HK-2 (cell line): ENCODE results near the gene NYAP1.
A peak's percentile ranks its signal among the peaks of the same experiment; 100 is the strongest.
"Not testable (repeated sequence)": the region's sequence is repeated elsewhere in the genome, so short reads cannot be mapped to it uniquely, and the experiment has no call there.

Source experiments
- DNase-seq: peaks from one replicate; pipeline ENCODE4 v3.0.0-alpha.2; 2018; ENCODE audit not compliant: unreplicated experiment

NYAP1 gene

GRCh38 chr7:100483722-100484672, at the start of gene NYAP1:
Gene NYAP1, plus strand, starts transcription at chr7:100483927. Its CDS starts 1,385 bp downstream, at chr7:100485312.
- DNase-seq, result no peak

- DNase-seq, result no peak
Observed at GRCh38 chr7:100434297-100435144, 49.2 kb upstream of the NYAP1 start.

GRCh38 chr7:100435401-100436304, 48.1 kb upstream of the NYAP1 start:
- DNase-seq, result peak; percentile 64

- no peak for DNase-seq
Observed at GRCh38 chr7:100437150-100438100, 46.3 kb upstream of the NYAP1 start.

GRCh38 chr7:100438172-100438571, 45.6 kb upstream of the NYAP1 start:
- no peak for DNase-seq

GRCh38 chr7:100438731-100439130, 45.0 kb upstream of the NYAP1 start:
- DNase-seq, result not testable (repeated sequence)

GRCh38 chr7:100439244-100439643, 44.5 kb upstream of the NYAP1 start:
- not testable (repeated sequence) for DNase-seq

- DNase-seq, result no peak
Observed at GRCh38 chr7:100441641-100442535, 41.8 kb upstream of the NYAP1 start.

GRCh38 chr7:100443096-100443840, 40.5 kb upstream of the NYAP1 start:
- DNase-seq, result no peak

GRCh38 chr7:100444311-100445278, 39.1 kb upstream of the NYAP1 start:
- peak; percentile 59 for DNase-seq

GRCh38 chr7:100446040-100446439, 37.7 kb upstream of the NYAP1 start:
- DNase-seq, result no peak

- not testable (repeated sequence) for DNase-seq
Observed at GRCh38 chr7:100447363-100447762, 36.4 kb upstream of the NYAP1 start.

GRCh38 chr7:100449190-100449795, 34.4 kb upstream of the NYAP1 start:
- no peak for DNase-seq

- no peak for DNase-seq
Observed at GRCh38 chr7:100452513-100452912, 31.2 kb upstream of the NYAP1 start.

GRCh38 chr7:100453854-100454253, 29.9 kb upstream of the NYAP1 start:
- DNase-seq, result not testable (repeated sequence)

GRCh38 chr7:100455206-100455605, 28.5 kb upstream of the NYAP1 start:
- DNase-seq, result no peak

GRCh38 chr7:100456562-100456961, 27.2 kb upstream of the NYAP1 start:
- no peak for DNase-seq
